ENCODE data around the gene HEPACAM2.

Gene HEPACAM2

DNA sequence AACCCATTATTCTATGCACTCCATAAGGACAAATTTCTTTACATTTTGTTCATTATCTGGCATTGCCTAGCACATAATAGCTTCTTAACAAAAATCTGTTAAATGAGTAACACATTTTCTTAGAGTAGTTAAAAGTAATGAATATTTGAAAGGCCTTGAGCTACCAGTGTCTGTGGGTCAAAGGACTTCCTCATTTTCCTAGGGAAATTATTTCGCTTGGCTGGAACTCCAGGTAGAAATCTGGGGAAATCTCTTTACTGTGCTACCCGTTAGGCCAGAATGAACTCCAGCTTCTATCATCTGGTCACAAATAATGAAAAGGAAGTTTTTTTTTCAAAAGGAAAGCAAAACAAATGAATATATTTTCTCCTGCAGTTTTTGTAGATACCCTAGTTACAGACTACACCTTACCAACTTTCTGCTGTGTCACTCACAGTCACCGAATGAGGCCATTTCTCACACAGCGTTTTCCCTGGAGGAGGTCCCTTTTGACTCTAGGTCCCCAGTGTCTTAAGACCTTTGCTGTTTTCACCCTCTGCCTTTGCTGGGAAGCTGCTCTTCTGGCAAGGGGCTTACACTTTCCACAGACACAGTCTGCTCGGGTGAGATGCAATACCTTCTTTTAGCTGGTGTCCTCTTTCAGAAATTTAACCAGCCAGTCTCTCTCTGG lies 79.7 kb downstream of the HEPACAM2 start:
- DNase-seq = no peak

DNA sequence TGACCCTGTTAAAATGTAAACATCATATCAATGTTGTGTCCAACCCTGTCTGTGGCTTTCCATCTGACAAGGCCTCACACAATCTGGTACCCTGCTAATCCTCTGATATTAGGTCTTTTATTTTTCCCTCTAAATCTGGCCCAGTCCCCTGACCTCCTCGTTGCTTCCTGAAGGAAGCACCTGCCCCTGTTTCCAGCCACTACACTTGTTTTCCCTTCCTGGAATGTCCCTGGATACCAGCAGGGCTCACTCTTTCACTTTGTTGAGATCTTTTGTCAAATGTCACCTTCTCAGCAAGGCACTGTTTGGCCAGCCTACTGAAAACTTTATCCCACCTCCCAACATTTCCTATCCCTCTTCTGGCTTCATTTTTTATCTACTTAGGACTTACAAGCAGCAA lies 80.2 kb downstream of the HEPACAM2 start:
- DNase-seq = no peak

DNA sequence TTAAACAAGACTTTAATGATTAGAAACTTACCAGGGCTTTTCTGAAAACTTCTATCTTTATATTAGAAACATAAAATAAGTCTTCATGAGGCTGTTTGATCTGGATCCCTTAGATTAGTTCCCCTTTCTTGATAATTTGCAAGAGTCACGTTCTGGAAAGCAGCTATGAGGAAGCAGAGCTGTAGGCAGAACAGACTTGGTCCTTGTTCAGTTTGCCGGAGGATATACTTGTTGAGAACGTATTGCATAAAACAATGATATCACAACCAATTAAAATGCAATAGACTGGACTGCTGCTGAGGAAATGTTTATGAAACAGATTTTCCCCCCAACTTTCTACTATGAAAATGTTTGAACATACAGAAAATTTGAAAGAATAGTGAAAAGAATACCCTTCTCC lies 80.9 kb downstream of the HEPACAM2 start:
- no peak for DNase-seq

DNA sequence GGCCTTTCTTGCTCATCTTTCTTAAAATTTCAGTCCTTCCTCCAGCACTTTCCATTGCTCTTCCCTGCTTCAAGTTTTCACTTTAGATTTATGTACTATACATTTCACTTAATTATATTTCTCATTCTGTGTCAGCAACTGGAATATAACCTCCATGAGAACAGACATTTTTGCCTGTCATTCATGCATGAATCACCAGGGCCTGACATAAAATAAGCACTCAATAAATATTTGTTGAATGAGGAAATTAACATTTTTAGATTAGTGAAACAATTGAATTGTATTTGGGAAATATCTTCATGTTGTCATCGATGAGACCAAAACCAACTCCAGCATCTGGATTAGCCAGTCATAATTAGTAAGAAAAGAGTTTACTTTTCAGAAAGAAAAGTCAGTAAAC lies 84.1 kb downstream of the HEPACAM2 start:
- no peak for DNase-seq

DNA sequence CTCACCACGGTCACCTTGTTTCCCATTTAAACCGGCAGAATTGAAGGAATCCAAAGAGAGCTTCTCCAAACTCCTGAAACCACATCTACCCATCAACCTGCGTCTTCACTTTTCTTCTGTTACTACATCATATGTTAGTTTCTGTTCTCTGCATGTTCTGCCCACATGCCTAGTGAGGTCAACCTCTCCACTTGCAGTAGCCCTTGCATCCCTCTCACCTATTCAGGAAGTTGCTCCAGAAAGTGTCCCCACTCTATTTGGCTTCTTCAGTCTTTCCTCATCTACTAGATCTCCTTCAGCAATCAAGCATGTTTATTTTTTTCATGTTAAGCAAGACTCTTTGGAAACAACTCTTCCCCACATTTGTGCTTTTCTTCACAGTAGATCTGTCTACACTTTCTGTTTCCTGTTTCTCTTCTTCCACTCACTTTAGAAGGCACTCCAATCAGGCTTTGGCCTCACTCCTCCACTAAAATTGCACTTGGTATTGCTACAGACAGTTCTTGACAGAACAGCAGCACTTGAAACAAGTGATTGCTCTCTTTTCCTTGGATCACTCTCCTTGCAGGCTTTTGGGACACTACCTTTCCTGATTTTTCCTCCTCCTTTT lies 85.6 kb downstream of the HEPACAM2 start:
- DNase-seq = no peak

DNA sequence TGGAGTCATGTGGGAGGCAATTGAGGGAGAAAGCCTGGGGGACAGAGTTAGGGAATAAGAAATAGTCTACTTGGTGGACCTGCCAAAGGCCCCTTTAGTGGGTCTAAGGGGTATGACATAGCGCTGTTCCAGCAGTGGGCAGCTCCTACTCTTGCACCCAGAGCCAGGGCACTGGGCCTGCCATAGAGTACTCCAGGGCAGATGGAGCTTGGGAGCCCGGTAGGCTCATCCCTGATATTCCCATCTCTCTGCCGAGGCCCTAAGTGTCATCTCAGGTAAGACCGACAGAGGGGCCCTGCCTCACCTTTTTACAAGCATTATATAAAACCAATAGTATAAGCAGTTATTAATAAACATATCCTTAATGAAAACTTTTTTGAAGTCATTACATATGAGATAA lies 87.7 kb downstream of the HEPACAM2 start:
- no peak for DNase-seq
